GM18498 (cell line): ENCODE results near the gene GNL3L.
"Not testable (repeated sequence)": the region's sequence is repeated elsewhere in the genome, so short reads cannot be mapped to it uniquely, and the experiment has no call there.

ENCODE experiments used
- ATAC-seq: cut with Tn5 transposase; IDR thresholded peaks from one replicate; pipeline ENCODE4 v1.9.1; 2021; ENCODE audit warnings: mild to moderate bottlenecking, moderate library complexity; ENCODE audit not compliant: unreplicated experiment

Gene GNL3L

GRCh38 chrX:54551801-54552200 lies 21.8 kb downstream of the GNL3L start:
- ATAC-seq: no peak

DNA sequence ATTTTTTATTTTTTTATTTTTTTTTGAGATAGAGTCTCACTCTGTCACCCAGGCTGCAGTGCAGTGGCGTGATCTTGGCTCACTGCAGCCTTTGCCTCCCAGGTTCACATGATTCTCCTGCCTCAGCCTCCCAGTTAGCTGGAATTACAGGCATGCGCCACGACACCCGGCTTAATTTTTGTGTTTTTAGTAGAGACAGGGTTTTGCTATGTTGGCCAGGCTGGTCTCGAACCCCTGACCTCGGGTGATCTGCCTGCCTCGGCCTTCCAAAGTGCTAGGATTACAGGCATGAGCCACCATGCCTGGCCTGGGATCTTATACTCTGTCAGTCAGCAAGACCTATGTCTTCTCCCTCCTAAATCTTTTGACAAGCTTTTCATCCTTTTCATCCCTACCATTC lies 25.0 kb downstream of the GNL3L start:
- not testable (repeated sequence) for ATAC-seq

DNA sequence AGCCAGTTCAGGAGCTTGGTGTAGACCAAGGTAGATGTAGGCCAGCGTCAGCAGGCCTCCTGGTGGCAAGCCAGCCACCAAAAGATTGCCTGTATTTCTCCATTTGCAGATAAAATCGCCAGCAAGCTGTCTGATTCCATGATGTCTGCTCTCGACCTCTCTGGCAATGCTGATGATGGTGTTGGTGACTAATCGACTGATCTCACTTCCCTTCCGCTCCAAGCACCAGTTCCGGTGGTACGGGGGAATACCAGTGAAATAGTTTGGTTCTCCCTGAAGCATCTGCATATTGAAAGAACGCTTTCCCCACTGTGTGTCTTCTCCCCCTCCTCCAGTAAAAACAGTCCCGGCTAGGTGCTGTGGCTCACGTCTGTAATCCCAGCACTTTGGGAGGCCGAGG lies 30.4 kb downstream of the GNL3L start:
- no peak for ATAC-seq

- no peak for ATAC-seq
Measured at GRCh38 chrX:54561622-54562021, 31.6 kb downstream of the GNL3L start.

- no peak for ATAC-seq
Measured at GRCh38 chrX:54564936-54565335, 34.9 kb downstream of the GNL3L start.

- ATAC-seq: no peak
Measured at GRCh38 chrX:54570332-54570731, 40.3 kb downstream of the GNL3L start.

GRCh38 chrX:54572641-54573040 lies 42.6 kb downstream of the GNL3L start:
- ATAC-seq: not testable (repeated sequence)

DNA sequence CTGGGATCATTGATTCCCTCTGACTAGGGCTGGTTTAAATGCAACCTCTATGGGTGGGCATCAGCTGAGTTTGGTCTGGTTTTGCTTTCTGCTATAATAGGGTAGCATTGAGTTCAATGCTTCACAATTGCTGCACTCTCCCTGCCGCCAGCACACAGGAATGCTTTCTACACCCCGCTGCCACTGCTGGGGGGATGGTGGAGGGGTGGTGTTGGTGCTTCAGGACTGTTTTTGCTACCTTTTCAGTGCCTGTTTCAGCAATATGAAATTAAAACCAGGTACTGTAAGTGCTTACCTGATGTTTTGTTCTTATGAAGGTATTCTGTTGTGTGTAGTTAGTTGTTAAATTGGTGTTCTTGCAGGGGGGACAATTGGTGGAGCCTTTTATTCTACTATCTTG lies 67.7 kb downstream of the GNL3L start:
- no peak for ATAC-seq

GRCh38 chrX:54602563-54602962 lies 72.5 kb downstream of the GNL3L start:
- no peak for ATAC-seq
